Measurements from ENCODE around the gene A1BG. TPM values are rescaled to one million over a fixed set of nuclear protein-coding genes. Genes with fewer than 3 reads are reported as not detected.

Gene A1BG
- total and polyA plus RNA-seq, 2 of the 13 experiments (the other 11 are each of a cell fraction or from before 2014, with no cell fraction given): 14.7 to 41.4 TPM

GRCh38 chr19:58326914-58327726 is 26.2 kb downstream of the A1BG start, which contains the start of gene ZSCAN22 (continued):
- TF ChIP-seq E2F1 (CRISPR knock-in tag; IDR thresholded peaks at IDR 0.05): peak; percentile 76; the same call in 1 of the 2 replicates
- TF ChIP-seq ZNF564 (CRISPR knock-in tag; IDR thresholded peaks at IDR 0.05): no peak; the same call in 1 of the 2 replicates
- peak; percentile 16; the same call in 1 of the 2 replicates for TF ChIP-seq KLF6 (CRISPR knock-in tag; IDR thresholded peaks at IDR 0.05)
- no peak for TF ChIP-seq ZNF432 (CRISPR knock-in tag; IDR thresholded peaks at IDR 0.05; ENCODE audit: borderline replicate concordance)
- peak; percentile 42; the same call in 1 of the 2 replicates for TF ChIP-seq TFDP2 (CRISPR knock-in tag; IDR thresholded peaks at IDR 0.05)
- peak; percentile 76 for TF ChIP-seq ZNF18 (CRISPR knock-in tag; IDR thresholded peaks at IDR 0.05; ENCODE audit: insufficient replicate concordance)
- TF ChIP-seq KDM5A (IDR thresholded peaks at IDR 0.05; ENCODE audit: borderline replicate concordance, low read length): peak; percentile 98
- no peak for TF ChIP-seq SMARCE1 (IDR thresholded peaks at IDR 0.05; ENCODE audit: borderline replicate concordance)
- TF ChIP-seq EP300 (IDR thresholded peaks at IDR 0.05; ENCODE audit: low read depth in 2 of 2, low read length in 2 of 2): peak in 1 of 2 experiments; percentile 40; a peak in 1 of 4 replicates
- TF ChIP-seq EP300 (CRISPR knock-in tag; IDR thresholded peaks at IDR 0.05; ENCODE audit: borderline replicate concordance): 0 out of 2 replicates have a peak, but pooled peaks have one; percentile 10
- TF ChIP-seq ISX (CRISPR knock-in tag; conservative IDR thresholded peaks at IDR 0.05): no peak
- no peak for TF ChIP-seq JARID2 (CRISPR knock-in tag; IDR thresholded peaks at IDR 0.05; ENCODE audit: insufficient replicate concordance)
- TF ChIP-seq NFATC3 (CRISPR knock-in tag; IDR thresholded peaks at IDR 0.05): no peak
- TF ChIP-seq HIC2 (CRISPR knock-in tag; IDR thresholded peaks at IDR 0.05; ENCODE audit: low read depth): no peak
- TF ChIP-seq NFE2L1 (CRISPR knock-in tag; IDR thresholded peaks at IDR 0.05; ENCODE audit: borderline replicate concordance): no peak
- TF ChIP-seq FOXC1 (CRISPR knock-in tag; IDR thresholded peaks at IDR 0.05; ENCODE audit: borderline replicate concordance): peak; percentile 64; the same call in 1 of the 2 replicates
- no peak; the same call in 1 of the 2 replicates for TF ChIP-seq ZNF616 (CRISPR knock-in tag; IDR thresholded peaks at IDR 0.05; ENCODE audit: low read depth)
- no peak for TF ChIP-seq TP53 (CRISPR knock-in tag; conservative IDR thresholded peaks at IDR 0.05)
- no peak for TF ChIP-seq WIZ (CRISPR knock-in tag; IDR thresholded peaks at IDR 0.05)
- peak; percentile 82; the same call in 1 of the 2 replicates for TF ChIP-seq MAF1 (CRISPR knock-in tag; IDR thresholded peaks at IDR 0.05; ENCODE audit: borderline replicate concordance)
- no peak for TF ChIP-seq JDP2 (CRISPR knock-in tag; IDR thresholded peaks at IDR 0.05; ENCODE audit: borderline replicate concordance)
- TF ChIP-seq CREB1 (IDR thresholded peaks at IDR 0.05): peak; percentile 88
- TF ChIP-seq CREB1 (CRISPR knock-in tag; IDR thresholded peaks at IDR 0.05): peak; percentile 97
- peak; percentile 39; the same call in 1 of the 2 replicates for TF ChIP-seq SRF (IDR thresholded peaks at IDR 0.05; ENCODE audit: low read depth, low read length)
